CD4-positive, alpha-beta T cell treated with Interferon gamma for 1 hour (primary cell): ENCODE data around the gene CPT1A.

Source experiments
- DNase-seq: peaks from one replicate; pipeline ENCODE4 v3.0.0-alpha.2; 2020

CPT1A gene

GRCh38 chr11:68751004-68751325, 90.8 kb downstream of the CPT1A start:
- no peak for DNase-seq

- DNase-seq = no peak
Observed at GRCh38 chr11:68750195-68751003, 91.3 kb downstream of the CPT1A start.

GRCh38 chr11:68749229-68750123, 92.2 kb downstream of the CPT1A start:
- DNase-seq = no peak

- DNase-seq = no peak
Observed at GRCh38 chr11:68748061-68748460, 93.7 kb downstream of the CPT1A start.

- no peak for DNase-seq
Observed at GRCh38 chr11:68743539-68743938, 98.2 kb downstream of the CPT1A start.

- no peak for DNase-seq
Observed at GRCh38 chr11:68741463-68741862, 100.3 kb downstream of the CPT1A start.

GRCh38 chr11:68735646-68736045, 106.1 kb downstream of the CPT1A start:
- no peak for DNase-seq

GRCh38 chr11:68735125-68735524, 106.6 kb downstream of the CPT1A start:
- DNase-seq = no peak

GRCh38 chr11:68734111-68734510, 107.6 kb downstream of the CPT1A start:
- no peak for DNase-seq

GRCh38 chr11:68727783-68728182, 113.9 kb downstream of the CPT1A start:
- no peak for DNase-seq

- DNase-seq = no peak
Observed at GRCh38 chr11:68724293-68724692, 117.4 kb downstream of the CPT1A start.

GRCh38 chr11:68722143-68722542, 119.6 kb downstream of the CPT1A start:
- no peak for DNase-seq

GRCh38 chr11:68721075-68721474, 120.6 kb downstream of the CPT1A start:
- no peak for DNase-seq

- DNase-seq = no peak
Observed at GRCh38 chr11:68715456-68716122, 126.1 kb downstream of the CPT1A start.

- no peak for DNase-seq
Observed at GRCh38 chr11:68714060-68714856, 127.5 kb downstream of the CPT1A start.

- DNase-seq = no peak
Observed at GRCh38 chr11:68711114-68711513, 130.6 kb downstream of the CPT1A start.

- DNase-seq = no peak
Observed at GRCh38 chr11:68710409-68710808, 131.3 kb downstream of the CPT1A start.

GRCh38 chr11:68709062-68709461, 132.7 kb downstream of the CPT1A start:
- DNase-seq = no peak

- no peak for DNase-seq
Observed at GRCh38 chr11:68707527-68707926, 134.2 kb downstream of the CPT1A start.

GRCh38 chr11:68704887-68705286, 136.8 kb downstream of the CPT1A start:
- DNase-seq = no peak
